Measurements from ENCODE around the gene TPSAB1.

GRCh38 chr16:1244881-1245280, 4.4 kb downstream of the TPSAB1 start:
- TF ChIP-seq CTCF (IDR thresholded peaks at IDR 0.05; ENCODE audit: insufficient read depth, low read length, poor library complexity, severe bottlenecking) (no peak), EZH2phosphoT487 (conservative IDR thresholded peaks at IDR 0.05; ENCODE audit: low read length) (no peak)

Measured in SU-DHL-6 (cell line).